Activated CD4-positive, alpha-beta T cell treated with anti-CD3 and anti-CD28 coated beads, Interleukin-2, amount 10 ng/mL, durations not matched to agents 24 days and 14 days (primary cell): ENCODE measurements around the gene FAM98A. TPM values are rescaled to one million over a fixed set of nuclear protein-coding genes. Genes with fewer than 3 reads are reported as not detected.

ENCODE experiments used
- total RNA-seq: library from RNA; stranded (reverse); gene quantifications from 2 replicates; pipeline ENCODE4 v1.2.3, GENCODE V29; 2022

FAM98A gene
- total RNA-seq, 1 donor from 2014 or later = 72.9 TPM

Other genes starting within 250 kb of the FAM98A start
- gene RASGRP3, start 122.7 kb downstream of the FAM98A start, total RNA-seq = 3.3 and 5.3 TPM in 2 replicates